Erythroblast (primary cell): Measurements from ENCODE around the gene EGLN2.

Source experiments
- GATA1 ChIP-seq: IDR thresholded peaks from 2 replicates; pipeline ENCODE4 v1.6.1; 2011; ENCODE audit warnings: low read depth, mild to moderate bottlenecking, control low read depth, low read length, moderate library complexity
- POLR2A ChIP-seq: IDR thresholded peaks from 2 replicates; pipeline ENCODE4 v1.6.1; 2011; ENCODE audit warnings: mild to moderate bottlenecking, low read length

DNA sequence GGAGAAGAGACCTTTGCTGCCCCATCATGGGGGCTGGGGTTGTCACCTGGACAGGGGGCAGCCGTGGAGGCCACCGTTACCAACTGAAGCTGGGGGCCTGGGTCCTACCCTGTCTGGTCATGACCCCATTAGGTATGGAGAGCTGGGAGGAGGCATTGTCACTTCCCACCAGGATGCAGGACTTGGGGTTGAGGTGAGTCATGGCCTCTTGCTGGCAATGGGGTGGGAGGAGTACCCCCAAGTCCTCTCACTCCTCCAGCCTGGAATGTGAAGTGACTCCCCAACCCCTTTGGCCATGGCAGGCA is 9.0 kb downstream of the EGLN2 start:
- TF ChIP-seq POLR2A (peak; percentile 8), GATA1 (no peak)
